C4-2B (cell line): ENCODE results near the gene CBX3.

ENCODE experiments used
- CTCF ChIP-seq: fragments of 450-650 bp; conservative IDR thresholded peaks from 2 replicates; pipeline ENCODE4 v1.5.1; 2017; ENCODE audit warnings: mild to moderate bottlenecking
- ZFX ChIP-seq: fragments of 450-650 bp; IDR thresholded peaks from 2 replicates; pipeline ENCODE4 v1.6.1; 2017

- no peak for TF ChIP-seq CTCF
- TF ChIP-seq ZFX, result no peak
Observed at GRCh38 chr7:26165950-26166683, 35.4 kb upstream of the CBX3 start.
